ENCODE measurements around the gene IRF8.

GRCh38 chr16:85970016-85970733 lies 71.2 kb downstream of the IRF8 start:
- no peak for TF ChIP-seq POLR2AphosphoS5 (IDR thresholded peaks at IDR 0.05; ENCODE audit: low read depth, low read length)
- no peak for TF ChIP-seq SIN3A (IDR thresholded peaks at IDR 0.05; ENCODE audit: borderline replicate concordance, insufficient read depth, low read length)
- TF ChIP-seq, protein P1, sequence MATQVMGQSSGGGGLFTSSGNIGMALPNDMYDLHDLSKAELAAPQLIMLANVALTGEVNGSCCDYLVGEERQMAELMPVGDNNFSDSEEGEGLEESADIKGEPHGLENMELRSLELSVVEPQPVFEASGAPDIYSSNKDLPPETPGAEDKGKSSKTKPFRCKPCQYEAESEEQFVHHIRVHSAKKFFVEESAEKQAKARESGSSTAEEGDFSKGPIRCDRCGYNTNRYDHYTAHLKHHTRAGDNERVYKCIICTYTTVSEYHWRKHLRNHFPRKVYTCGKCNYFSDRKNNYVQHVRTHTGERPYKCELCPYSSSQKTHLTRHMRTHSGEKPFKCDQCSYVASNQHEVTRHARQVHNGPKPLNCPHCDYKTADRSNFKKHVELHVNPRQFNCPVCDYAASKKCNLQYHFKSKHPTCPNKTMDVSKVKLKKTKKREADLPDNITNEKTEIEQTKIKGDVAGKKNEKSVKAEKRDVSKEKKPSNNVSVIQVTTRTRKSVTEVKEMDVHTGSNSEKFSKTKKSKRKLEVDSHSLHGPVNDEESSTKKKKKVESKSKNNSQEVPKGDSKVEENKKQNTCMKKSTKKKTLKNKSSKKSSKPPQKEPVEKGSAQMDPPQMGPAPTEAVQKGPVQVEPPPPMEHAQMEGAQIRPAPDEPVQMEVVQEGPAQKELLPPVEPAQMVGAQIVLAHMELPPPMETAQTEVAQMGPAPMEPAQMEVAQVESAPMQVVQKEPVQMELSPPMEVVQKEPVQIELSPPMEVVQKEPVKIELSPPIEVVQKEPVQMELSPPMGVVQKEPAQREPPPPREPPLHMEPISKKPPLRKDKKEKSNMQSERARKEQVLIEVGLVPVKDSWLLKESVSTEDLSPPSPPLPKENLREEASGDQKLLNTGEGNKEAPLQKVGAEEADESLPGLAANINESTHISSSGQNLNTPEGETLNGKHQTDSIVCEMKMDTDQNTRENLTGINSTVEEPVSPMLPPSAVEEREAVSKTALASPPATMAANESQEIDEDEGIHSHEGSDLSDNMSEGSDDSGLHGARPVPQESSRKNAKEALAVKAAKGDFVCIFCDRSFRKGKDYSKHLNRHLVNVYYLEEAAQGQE (IDR thresholded peaks at IDR 0.05; ENCODE audit: insufficient read depth in 1 of 2, low read depth in 2 of 2, low read length in 2 of 2), result no peak
- no peak for TF ChIP-seq TAF1 (IDR thresholded peaks at IDR 0.05; ENCODE audit: borderline replicate concordance, insufficient read depth, low read length)
- no peak for TF ChIP-seq FOXP2 (optimal IDR thresholded peaks at IDR 0.05; ENCODE audit: borderline replicate concordance, extremely low read depth, extremely low read length, insufficient read depth)
